ENCODE data around the gene UCMA.
A peak's percentile ranks its signal among the peaks of the same experiment; 100 is the strongest.

Gene UCMA

GRCh38 chr10:13233358-13233757 lies 816 bp downstream of the UCMA start:
- no peak for DNase-seq (ENCODE audit: low spot score)

GRCh38 chr10:13231808-13232207 lies 2.4 kb downstream of the UCMA start:
- no peak for DNase-seq (ENCODE audit: low spot score)

- no peak for DNase-seq (ENCODE audit: low spot score)
Observed at GRCh38 chr10:13231190-13231589, 3.0 kb downstream of the UCMA start.

GRCh38 chr10:13227031-13227430 lies 7.1 kb downstream of the UCMA start:
- DNase-seq (ENCODE audit: low spot score) = no peak

- DNase-seq (ENCODE audit: low spot score) = no peak
Observed at GRCh38 chr10:13225601-13226000, 8.6 kb downstream of the UCMA start.

- DNase-seq (ENCODE audit: low spot score) = no peak
Observed at GRCh38 chr10:13224210-13224995, 9.8 kb downstream of the UCMA start.

GRCh38 chr10:13223241-13223640 lies 10.9 kb downstream of the UCMA start:
- DNase-seq (ENCODE audit: low spot score) = no peak

GRCh38 chr10:13222566-13222965 lies 11.6 kb downstream of the UCMA start:
- DNase-seq (ENCODE audit: low spot score) = no peak

GRCh38 chr10:13222151-13222550 lies 12.0 kb downstream of the UCMA start:
- DNase-seq (ENCODE audit: low spot score) = no peak

GRCh38 chr10:13221572-13221971 lies 12.6 kb downstream of the UCMA start:
- DNase-seq (ENCODE audit: low spot score) = no peak

- peak; percentile 17 for DNase-seq (ENCODE audit: low spot score)
Observed at GRCh38 chr10:13219685-13220670, 14.2 kb downstream of the UCMA start.

GRCh38 chr10:13218878-13219277 lies 15.3 kb downstream of the UCMA start:
- DNase-seq (ENCODE audit: low spot score) = no peak

- no peak for DNase-seq (ENCODE audit: low spot score)
Observed at GRCh38 chr10:13213163-13213562, 21.0 kb downstream of the UCMA start.

- peak; percentile 9 for DNase-seq (ENCODE audit: low spot score)
Observed at GRCh38 chr10:13206546-13207443, 27.4 kb downstream of the UCMA start.

- DNase-seq (ENCODE audit: low spot score) = no peak
Observed at GRCh38 chr10:13206091-13206490, 28.1 kb downstream of the UCMA start.

- no peak for DNase-seq (ENCODE audit: low spot score)
Observed at GRCh38 chr10:13201132-13201531, 33.0 kb downstream of the UCMA start.

- no peak for DNase-seq (ENCODE audit: low spot score)
Observed at GRCh38 chr10:13195016-13195415, 39.2 kb downstream of the UCMA start.

- no peak for DNase-seq (ENCODE audit: low spot score)
Observed at GRCh38 chr10:13193637-13194036, 40.5 kb downstream of the UCMA start.

- no peak for DNase-seq (ENCODE audit: low spot score)
Observed at GRCh38 chr10:13191362-13191761, 42.8 kb downstream of the UCMA start.

GRCh38 chr10:13190816-13191215 lies 43.4 kb downstream of the UCMA start:
- DNase-seq (ENCODE audit: low spot score) = no peak

- no peak for DNase-seq (ENCODE audit: low spot score)
Observed at GRCh38 chr10:13189961-13190360, 44.2 kb downstream of the UCMA start.

- no peak for DNase-seq (ENCODE audit: low spot score)
Observed at GRCh38 chr10:13188593-13188992, 45.6 kb downstream of the UCMA start.
